ENCODE data around the gene PLEKHA7.

PLEKHA7 gene

GRCh38 chr11:16883174-16883573, 131.0 kb downstream of the PLEKHA7 start:
- no peak for DNase-seq (ENCODE audit: low read depth in 2 of 2)

- no peak for DNase-seq (ENCODE audit: low read depth in 2 of 2)
Measured at GRCh38 chr11:16881766-16882165, 132.4 kb downstream of the PLEKHA7 start.

GRCh38 chr11:16881074-16881709, 133.0 kb downstream of the PLEKHA7 start:
- no peak for DNase-seq (ENCODE audit: low read depth in 2 of 2)

GRCh38 chr11:16880184-16880801, 133.9 kb downstream of the PLEKHA7 start:
- no peak for DNase-seq (ENCODE audit: low read depth in 2 of 2)

GRCh38 chr11:16879690-16880089, 134.5 kb downstream of the PLEKHA7 start:
- DNase-seq (ENCODE audit: low read depth in 2 of 2), result no peak

GRCh38 chr11:16876837-16877236, 137.4 kb downstream of the PLEKHA7 start:
- no peak for DNase-seq (ENCODE audit: low read depth in 2 of 2)

- DNase-seq (ENCODE audit: low read depth in 2 of 2), result no peak
Measured at GRCh38 chr11:16876053-16876752, 138.0 kb downstream of the PLEKHA7 start.

GRCh38 chr11:16874275-16874975, 139.8 kb downstream of the PLEKHA7 start:
- no peak for DNase-seq (ENCODE audit: low read depth in 2 of 2)

GRCh38 chr11:16873289-16873688, 140.9 kb downstream of the PLEKHA7 start:
- DNase-seq (ENCODE audit: low read depth in 2 of 2), result no peak

- DNase-seq (ENCODE audit: low read depth in 2 of 2), result no peak
Measured at GRCh38 chr11:16871368-16871767, 142.8 kb downstream of the PLEKHA7 start.

GRCh38 chr11:16867097-16867496, 147.1 kb downstream of the PLEKHA7 start:
- DNase-seq (ENCODE audit: low read depth in 2 of 2), result no peak

GRCh38 chr11:16864428-16864827, 149.8 kb downstream of the PLEKHA7 start:
- peak; percentile 8 to 20 for DNase-seq (ENCODE audit: low read depth in 2 of 2)

GRCh38 chr11:16863389-16863788, 150.8 kb downstream of the PLEKHA7 start:
- DNase-seq (ENCODE audit: low read depth in 2 of 2), result no peak

GRCh38 chr11:16862726-16863125, 151.5 kb downstream of the PLEKHA7 start:
- DNase-seq (ENCODE audit: low read depth in 2 of 2), result no peak

- DNase-seq (ENCODE audit: low read depth in 2 of 2), result no peak
Measured at GRCh38 chr11:16861862-16862261, 152.4 kb downstream of the PLEKHA7 start.

- DNase-seq (ENCODE audit: low read depth in 2 of 2), result no peak
Measured at GRCh38 chr11:16860617-16861016, 153.6 kb downstream of the PLEKHA7 start.

GRCh38 chr11:16859651-16860050, 154.6 kb downstream of the PLEKHA7 start:
- DNase-seq (ENCODE audit: low read depth in 2 of 2), result no peak

- no peak for DNase-seq (ENCODE audit: low read depth in 2 of 2)
Measured at GRCh38 chr11:16857186-16857585, 157.0 kb downstream of the PLEKHA7 start.

- DNase-seq (ENCODE audit: low read depth in 2 of 2), result no peak
Measured at GRCh38 chr11:16856022-16856471, 158.2 kb downstream of the PLEKHA7 start.

- no peak for DNase-seq (ENCODE audit: low read depth in 2 of 2)
Measured at GRCh38 chr11:16854979-16855378, 159.2 kb downstream of the PLEKHA7 start.

GRCh38 chr11:16853859-16854258, 160.4 kb downstream of the PLEKHA7 start:
- DNase-seq (ENCODE audit: low read depth in 2 of 2), result no peak

- DNase-seq (ENCODE audit: low read depth in 2 of 2), result no peak
Measured at GRCh38 chr11:16853266-16853665, 160.9 kb downstream of the PLEKHA7 start.

Data from activated CD4-positive, alpha-beta T cell treated with anti-CD3 and anti-CD28 coated beads for 24 hours (primary cell).